Vagina (tissue), 2 donors: ENCODE data around the gene PZP.

Source experiments
- POLR2A ChIP-seq, 2 donors: fragments of 450-650 bp; IDR thresholded peaks; one replicate each; pipeline ENCODE4 v1.6.1; 2017; ENCODE audit warnings: antibody characterized with exemption in 2 of 2, mild to moderate bottlenecking in 2 of 2, moderate library complexity in 2 of 2
- POLR2AphosphoS5 ChIP-seq, 2 donors: sonication (generic); formaldehyde crosslinking; IDR thresholded peaks; one replicate each; pipeline ENCODE4 v1.9.0; 2017; ENCODE audit warnings: antibody characterized with exemption in 2 of 2, mild to moderate bottlenecking in 2 of 2, low read depth in 1 of 2; ENCODE audit not compliant: insufficient read depth in 1 of 2
- TF ChIP-seq, protein P1 (sequence below), 3 experiments: fragments of 450-650 bp in 2 of 3; fragments of 200-600 bp in 1 of 3; sonication (generic) in 1 of 3; IDR thresholded peaks; one replicate each; pipeline ENCODE4 v1.5.1; 2017 to 2019; ENCODE audit warnings: antibody characterized with exemption in 3 of 3, mild to moderate bottlenecking in 2 of 3, moderate library complexity in 2 of 3

DNA sequence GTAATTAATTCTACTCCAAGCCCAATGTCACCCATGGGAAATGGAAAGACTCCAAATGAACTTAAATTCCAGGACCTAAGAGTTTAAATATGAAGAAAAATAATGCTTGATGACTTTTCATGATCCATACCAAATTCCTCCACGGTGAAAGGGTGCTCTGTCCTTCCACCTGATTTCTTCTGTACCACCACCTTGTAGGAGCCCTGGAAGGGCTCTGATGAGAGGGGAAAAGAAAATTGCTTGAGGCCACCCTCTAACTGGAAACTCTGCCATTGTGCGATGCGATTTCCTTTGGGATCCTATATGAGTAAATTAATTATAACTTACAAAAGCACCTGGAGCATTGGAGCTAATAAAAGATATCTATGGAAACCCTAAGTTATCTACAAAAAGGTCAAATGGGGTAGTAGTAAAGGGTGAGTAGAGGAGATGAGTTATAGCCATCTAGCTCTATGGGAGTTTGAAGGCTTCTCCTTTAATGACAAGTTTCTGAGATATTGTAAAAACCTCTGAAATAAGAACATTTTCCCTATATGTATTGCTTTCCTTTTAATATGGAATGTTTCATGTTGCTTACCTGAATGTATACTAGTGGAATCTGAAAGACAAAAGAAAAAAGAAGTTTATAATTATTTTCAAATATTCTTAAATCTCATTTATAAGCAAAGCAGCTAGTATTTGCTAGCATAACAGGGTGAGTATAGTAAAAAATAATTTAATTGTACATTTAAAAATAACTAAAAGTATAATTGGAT lies 98.3 kb downstream of the PZP start:
- TF ChIP-seq POLR2A (IDR thresholded peaks at IDR 0.05): no peak
- TF ChIP-seq, protein P1, sequence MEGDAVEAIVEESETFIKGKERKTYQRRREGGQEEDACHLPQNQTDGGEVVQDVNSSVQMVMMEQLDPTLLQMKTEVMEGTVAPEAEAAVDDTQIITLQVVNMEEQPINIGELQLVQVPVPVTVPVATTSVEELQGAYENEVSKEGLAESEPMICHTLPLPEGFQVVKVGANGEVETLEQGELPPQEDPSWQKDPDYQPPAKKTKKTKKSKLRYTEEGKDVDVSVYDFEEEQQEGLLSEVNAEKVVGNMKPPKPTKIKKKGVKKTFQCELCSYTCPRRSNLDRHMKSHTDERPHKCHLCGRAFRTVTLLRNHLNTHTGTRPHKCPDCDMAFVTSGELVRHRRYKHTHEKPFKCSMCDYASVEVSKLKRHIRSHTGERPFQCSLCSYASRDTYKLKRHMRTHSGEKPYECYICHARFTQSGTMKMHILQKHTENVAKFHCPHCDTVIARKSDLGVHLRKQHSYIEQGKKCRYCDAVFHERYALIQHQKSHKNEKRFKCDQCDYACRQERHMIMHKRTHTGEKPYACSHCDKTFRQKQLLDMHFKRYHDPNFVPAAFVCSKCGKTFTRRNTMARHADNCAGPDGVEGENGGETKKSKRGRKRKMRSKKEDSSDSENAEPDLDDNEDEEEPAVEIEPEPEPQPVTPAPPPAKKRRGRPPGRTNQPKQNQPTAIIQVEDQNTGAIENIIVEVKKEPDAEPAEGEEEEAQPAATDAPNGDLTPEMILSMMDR (IDR thresholded peaks at IDR 0.05): no peak
- no peak for TF ChIP-seq POLR2AphosphoS5 (IDR thresholded peaks at IDR 0.05; ENCODE audit: insufficient read depth in 1 of 2, low read depth in 1 of 2)
